NCI-H146 (cell line): ENCODE results near the gene PRMT3.
"Not testable (repeated sequence)": the region's sequence is repeated elsewhere in the genome, so short reads cannot be mapped to it uniquely, and the experiment has no call there.

Experiments used
- DNase-seq: peaks from one replicate; lab custom pipeline; 2025; lab: John Stamatoyannopoulos, UW

PRMT3 gene

GRCh38 chr11:20374741-20375300, 12.7 kb upstream of the PRMT3 start:
- no peak for DNase-seq

GRCh38 chr11:20376162-20376730, 11.3 kb upstream of the PRMT3 start:
- no peak for DNase-seq

GRCh38 chr11:20385996-20386395, 1.5 kb upstream of the PRMT3 start:
- not testable (repeated sequence) for DNase-seq

- DNase-seq = no peak
These were observed 860 bp downstream of the PRMT3 start for GRCh38 chr11:20388096-20389055.

GRCh38 chr11:20397281-20397680, 9.8 kb downstream of the PRMT3 start:
- DNase-seq = peak; percentile 71

- no peak for DNase-seq
These were observed 12.0 kb downstream of the PRMT3 start for GRCh38 chr11:20399498-20399897.

- no peak for DNase-seq
These were observed 15.5 kb downstream of the PRMT3 start for GRCh38 chr11:20403059-20403458.

GRCh38 chr11:20406484-20406883, 19.0 kb downstream of the PRMT3 start:
- no peak for DNase-seq

GRCh38 chr11:20407344-20407743, 19.8 kb downstream of the PRMT3 start:
- DNase-seq = no peak

GRCh38 chr11:20415432-20415831, 27.9 kb downstream of the PRMT3 start:
- no peak for DNase-seq

GRCh38 chr11:20417771-20418170, 30.3 kb downstream of the PRMT3 start:
- DNase-seq = no peak

- DNase-seq = no peak
These were observed 34.4 kb downstream of the PRMT3 start for GRCh38 chr11:20421946-20422345.

GRCh38 chr11:20429216-20429615, 41.7 kb downstream of the PRMT3 start:
- no peak for DNase-seq

GRCh38 chr11:20438637-20439036, 51.1 kb downstream of the PRMT3 start:
- DNase-seq = no peak

- peak; percentile 11 for DNase-seq
These were observed 56.1 kb downstream of the PRMT3 start for GRCh38 chr11:20443596-20443995.

GRCh38 chr11:20444535-20444934, 57.0 kb downstream of the PRMT3 start:
- DNase-seq = peak; percentile 56

GRCh38 chr11:20448834-20449233, 61.3 kb downstream of the PRMT3 start:
- no peak for DNase-seq

- no peak for DNase-seq
These were observed 63.3 kb downstream of the PRMT3 start for GRCh38 chr11:20450829-20451228.

- no peak for DNase-seq
These were observed 64.1 kb downstream of the PRMT3 start for GRCh38 chr11:20451568-20451967.

GRCh38 chr11:20452585-20452984, 65.1 kb downstream of the PRMT3 start:
- peak; percentile 36 for DNase-seq

- no peak for DNase-seq
These were observed 66.3 kb downstream of the PRMT3 start for GRCh38 chr11:20453657-20454316.

- no peak for DNase-seq
These were observed 69.7 kb downstream of the PRMT3 start for GRCh38 chr11:20457001-20457799.
